ENCODE data around the gene TARBP1.

Gene TARBP1

DNA sequence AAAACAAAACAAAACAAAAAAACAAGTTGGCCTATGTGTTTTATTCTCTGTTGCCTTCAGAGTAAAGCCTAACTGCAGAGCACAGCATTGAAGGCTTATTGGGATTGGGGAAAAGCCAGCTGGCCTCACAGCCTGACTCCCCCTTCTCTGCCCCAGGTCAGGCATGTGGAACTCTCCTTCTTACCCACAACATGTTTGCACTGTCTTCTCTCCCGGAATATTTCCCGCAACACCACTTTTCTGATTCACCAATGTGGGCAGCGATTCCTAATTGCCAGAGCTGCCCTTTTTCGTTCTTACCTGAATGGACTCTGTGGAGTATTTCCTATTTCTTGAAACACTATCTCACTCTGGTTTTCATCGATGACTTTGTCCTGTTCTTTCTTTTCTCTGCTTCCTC, 2.8 kb upstream of the TARBP1 start:
- DNase-seq (no peak), ATAC-seq (no peak)
- H3K4me3 Mint-ChIP-seq = no peak overlapping the region
- peaks cover 19% of the 10 kb centered on the region for H3K27me3 Mint-ChIP-seq
- H3K4me1 Mint-ChIP-seq = peaks cover 34% of the 10 kb centered on the region
- H3K9me3 Mint-ChIP-seq = no peaks in the 10 kb centered on the region
- no peaks in the 10 kb centered on the region for H3K36me3 Mint-ChIP-seq (ENCODE audit: low read depth)
- no peak overlapping the region for H3K27ac Mint-ChIP-seq

DNA sequence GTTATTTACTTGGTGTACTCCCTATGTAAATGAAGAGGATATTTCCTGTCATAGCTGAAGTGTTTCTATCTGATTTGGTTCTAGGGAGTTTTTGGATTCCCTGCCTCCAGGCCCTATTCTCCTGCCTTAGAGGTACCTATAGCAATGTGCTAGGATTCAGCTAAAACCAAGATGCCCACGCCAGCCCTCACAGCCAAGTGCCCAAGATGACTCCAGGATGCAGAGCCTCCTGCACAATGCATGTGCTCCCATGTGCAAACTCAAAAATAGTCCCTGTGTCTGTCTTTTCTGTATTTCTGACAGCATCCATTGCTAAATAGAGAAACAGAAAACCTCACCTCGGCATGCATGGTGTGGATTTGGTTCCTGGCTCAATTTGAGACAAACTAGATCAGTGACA, 887 bp upstream of the TARBP1 start:
- Mint-ChIP-seq H3K27ac (peak overlapping the region; percentile 78), H3K9me3 (no peaks in the 10 kb centered on the region), H3K4me1 (peaks cover 50% of the 10 kb centered on the region), H3K4me3 (peak overlapping the region; percentile 68), H3K36me3 (ENCODE audit: low read depth) (peaks cover 7% of the 10 kb centered on the region), H3K27me3 (peaks cover 17% of the 10 kb centered on the region)
- DNase-seq (no peak), ATAC-seq (no peak)

DNA sequence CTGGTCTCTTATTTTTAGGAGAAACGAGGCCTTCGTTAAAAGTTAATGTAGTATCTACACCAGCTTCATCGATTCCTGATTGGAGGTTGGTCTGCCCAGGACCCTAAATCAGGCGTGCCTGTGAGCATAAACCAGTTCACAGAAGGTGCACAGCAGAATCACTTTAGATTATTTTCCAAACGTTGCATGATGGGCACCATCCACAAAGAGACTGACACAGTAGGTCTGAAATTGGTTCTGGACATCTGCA, 256 bp upstream of the TARBP1 start:
- Mint-ChIP-seq H3K4me1 (peaks cover 56% of the 10 kb centered on the region), H3K4me3 (peak overlapping the region; percentile 68), H3K27ac (peak overlapping the region; percentile 78), H3K27me3 (peaks cover 17% of the 10 kb centered on the region), H3K36me3 (ENCODE audit: low read depth) (peaks cover 11% of the 10 kb centered on the region), H3K9me3 (no peaks in the 10 kb centered on the region)
- ATAC-seq = no peak
- DNase-seq = no peak

DNA sequence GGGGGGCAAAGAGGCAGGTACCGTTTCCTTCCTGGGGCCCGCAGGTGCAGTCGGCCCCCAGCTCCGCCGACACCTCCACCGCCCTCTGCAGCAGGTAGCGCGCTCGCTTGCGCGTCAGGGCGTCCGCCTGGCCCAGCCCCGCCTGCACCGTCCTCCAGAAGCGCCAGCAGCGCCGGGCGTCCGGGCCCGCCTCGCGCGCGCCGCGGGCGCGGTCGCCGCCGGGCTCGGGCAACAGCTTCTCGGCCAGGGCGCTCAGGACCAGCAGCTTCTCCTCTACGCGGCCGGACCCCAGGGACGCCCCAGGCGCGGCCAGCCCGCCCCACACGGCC, 863 bp downstream of the TARBP1 start:
- ATAC-seq = peak; percentile 76
- DNase-seq = peak; percentile 68
- Mint-ChIP-seq H3K27me3 (peaks cover 14% of the 10 kb centered on the region), H3K4me3 (peak overlapping the region; percentile 86), H3K4me1 (peaks cover 66% of the 10 kb centered on the region), H3K36me3 (ENCODE audit: low read depth) (peaks cover 11% of the 10 kb centered on the region), H3K9me3 (no peaks in the 10 kb centered on the region), H3K27ac (peak overlapping the region; percentile 77)

DNA sequence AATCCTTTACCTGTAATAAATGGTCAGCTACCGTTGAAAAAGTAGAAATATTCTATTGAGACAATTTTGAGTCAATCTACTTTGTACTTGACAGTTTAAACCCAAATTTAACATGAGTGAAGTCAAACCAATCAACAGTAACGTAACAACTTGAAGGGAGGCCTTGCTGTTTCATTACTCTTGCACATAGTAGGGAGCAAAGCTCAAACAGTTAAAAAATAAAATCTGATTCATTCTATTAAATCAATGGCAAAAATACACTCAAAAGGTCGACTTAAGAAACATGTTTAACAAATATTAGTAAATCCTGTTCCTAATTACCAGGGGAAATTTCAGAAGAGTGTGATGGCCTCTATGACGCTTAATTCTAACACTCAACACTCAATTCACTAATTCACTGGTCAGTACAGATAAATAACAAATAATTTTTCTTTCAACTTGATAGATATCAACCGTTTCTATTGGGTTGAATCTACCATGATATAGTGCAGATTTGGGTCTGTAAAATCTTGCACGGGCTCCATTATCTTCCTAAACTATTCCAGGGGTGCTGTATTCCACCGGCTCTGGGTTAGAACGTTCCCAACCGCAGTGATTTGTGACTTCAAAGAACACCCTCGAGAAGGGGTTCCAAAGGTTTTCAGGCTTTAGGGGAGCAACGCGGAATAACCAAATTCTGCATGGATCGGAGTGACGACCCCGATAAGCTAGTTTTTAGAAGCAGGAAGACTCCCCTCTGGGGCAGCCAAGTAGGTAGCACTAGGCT, 1.4 kb downstream of the TARBP1 start:
- Mint-ChIP-seq H3K36me3 (ENCODE audit: low read depth) (peaks cover 11% of the 10 kb centered on the region), H3K27ac (peak overlapping the region; percentile 77), H3K9me3 (no peaks in the 10 kb centered on the region), H3K4me3 (peak overlapping the region; percentile 86), H3K27me3 (peaks cover 8% of the 10 kb centered on the region), H3K4me1 (peaks cover 71% of the 10 kb centered on the region)
- ATAC-seq (no peak), DNase-seq (no peak)

DNA sequence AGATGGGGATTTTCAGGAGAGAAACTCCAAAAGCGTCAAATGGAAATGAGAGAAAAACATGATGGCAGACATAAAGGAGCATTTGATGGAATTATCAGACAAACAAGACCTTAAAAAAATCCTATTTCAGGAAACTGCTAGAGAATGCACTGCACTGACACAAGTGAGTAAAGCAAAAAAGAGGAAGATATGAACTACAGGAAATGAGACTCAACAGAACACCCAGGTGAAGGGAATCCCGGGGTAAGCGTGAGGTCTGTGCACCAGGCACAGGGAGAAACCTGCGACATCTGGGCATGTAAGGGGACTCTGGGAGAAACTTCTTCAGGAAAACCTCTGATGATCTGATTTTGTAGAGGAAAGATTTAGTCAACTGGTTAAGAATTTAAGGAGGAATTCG, 2.8 kb downstream of the TARBP1 start:
- peaks cover 69% of the 10 kb centered on the region for H3K4me1 Mint-ChIP-seq
- DNase-seq (no peak), ATAC-seq (no peak)
- H3K9me3 Mint-ChIP-seq = no peaks in the 10 kb centered on the region
- H3K36me3 Mint-ChIP-seq (ENCODE audit: low read depth) = peaks cover 17% of the 10 kb centered on the region
- H3K4me3 Mint-ChIP-seq = peak overlapping the region; percentile 86
- no peaks in the 10 kb centered on the region for H3K27me3 Mint-ChIP-seq
- peak overlapping the region; percentile 4 for H3K27ac Mint-ChIP-seq

DNA sequence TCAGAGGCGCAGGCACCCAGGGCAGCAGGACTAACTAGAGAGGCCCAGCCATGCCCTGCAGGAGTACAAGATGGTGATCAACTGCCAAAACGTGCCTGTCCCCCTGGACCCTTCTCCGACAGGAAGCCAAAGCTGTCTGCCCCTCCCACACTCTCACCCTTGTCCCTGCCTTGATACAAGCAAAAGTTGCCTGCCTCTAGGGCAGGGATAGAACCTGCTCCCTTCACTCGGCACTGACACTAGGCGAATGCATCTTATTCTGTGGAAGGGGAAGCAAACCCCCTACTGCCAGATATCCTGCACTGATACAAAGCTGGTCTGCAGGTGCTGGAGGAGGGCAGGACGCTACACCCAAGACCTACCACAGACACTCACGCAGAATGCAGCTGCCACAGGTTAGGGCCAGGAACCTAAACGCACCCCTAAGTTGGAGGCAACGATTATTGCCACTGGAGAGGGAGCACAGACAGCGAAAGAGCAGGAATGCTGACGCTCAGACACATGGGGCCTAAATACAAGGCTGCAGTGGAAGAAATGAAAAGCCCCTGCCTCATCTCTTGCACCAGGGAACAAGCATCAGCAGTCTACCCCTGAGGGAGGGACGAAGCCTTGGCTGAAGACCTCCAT, 3.7 kb downstream of the TARBP1 start:
- H3K36me3 Mint-ChIP-seq (ENCODE audit: low read depth) = peaks cover 20% of the 10 kb centered on the region
- H3K27ac Mint-ChIP-seq = no peak overlapping the region
- no peaks in the 10 kb centered on the region for H3K27me3 Mint-ChIP-seq
- DNase-seq = no peak
- peaks cover 61% of the 10 kb centered on the region for H3K4me1 Mint-ChIP-seq
- H3K4me3 Mint-ChIP-seq = peak overlapping the region; percentile 21
- H3K9me3 Mint-ChIP-seq = no peaks in the 10 kb centered on the region
- no peak for ATAC-seq

DNA sequence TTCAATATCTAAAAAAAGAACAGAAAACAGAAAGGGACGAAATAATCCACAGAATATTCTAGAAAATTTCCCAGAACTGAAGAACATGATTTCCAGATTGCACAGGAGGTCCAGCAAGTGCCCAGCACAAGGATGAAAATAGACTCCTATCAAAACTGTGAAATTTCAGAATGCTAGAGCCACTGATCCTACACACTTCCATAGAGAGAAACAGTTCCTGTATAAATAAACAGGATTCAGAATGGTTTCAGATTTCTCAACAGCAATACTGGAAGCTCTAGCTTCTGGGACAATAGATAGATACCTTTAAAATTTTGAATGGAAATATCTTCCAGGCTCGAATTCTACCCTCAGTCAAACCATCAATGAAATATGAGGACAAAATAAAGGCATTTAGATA, 4.6 kb downstream of the TARBP1 start:
- DNase-seq (no peak), ATAC-seq (no peak)
- H3K4me3 Mint-ChIP-seq = no peak overlapping the region
- H3K9me3 Mint-ChIP-seq = no peaks in the 10 kb centered on the region
- H3K4me1 Mint-ChIP-seq = peaks cover 56% of the 10 kb centered on the region
- peaks cover 24% of the 10 kb centered on the region for H3K36me3 Mint-ChIP-seq (ENCODE audit: low read depth)
- no peaks in the 10 kb centered on the region for H3K27me3 Mint-ChIP-seq
- peak overlapping the region; percentile 33 for H3K27ac Mint-ChIP-seq

DNA sequence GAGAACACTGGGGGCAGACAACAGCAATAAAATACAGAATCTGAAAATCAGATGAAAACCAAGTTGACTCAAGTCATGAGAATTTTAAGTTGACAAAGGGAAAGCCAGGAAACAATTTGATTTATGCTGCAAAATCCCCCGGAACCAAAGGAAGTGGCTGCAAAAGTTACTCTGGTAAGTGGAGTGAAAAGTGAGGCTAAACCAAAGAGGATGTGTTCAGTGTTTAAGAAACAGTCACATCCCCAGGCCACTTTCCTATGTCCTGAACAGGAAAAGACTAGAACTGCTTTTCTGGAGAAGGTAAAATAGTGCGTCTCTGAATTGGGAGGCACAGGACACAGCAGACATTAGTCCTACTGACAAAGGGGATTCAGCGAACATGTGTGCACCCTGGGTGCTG, 5.9 kb downstream of the TARBP1 start:
- Mint-ChIP-seq H3K4me1 (peaks cover 52% of the 10 kb centered on the region), H3K36me3 (ENCODE audit: low read depth) (peaks cover 28% of the 10 kb centered on the region), H3K4me3 (no peak overlapping the region), H3K9me3 (no peaks in the 10 kb centered on the region), H3K27ac (no peak overlapping the region), H3K27me3 (no peaks in the 10 kb centered on the region)
- ATAC-seq (no peak), DNase-seq (no peak)

DNA sequence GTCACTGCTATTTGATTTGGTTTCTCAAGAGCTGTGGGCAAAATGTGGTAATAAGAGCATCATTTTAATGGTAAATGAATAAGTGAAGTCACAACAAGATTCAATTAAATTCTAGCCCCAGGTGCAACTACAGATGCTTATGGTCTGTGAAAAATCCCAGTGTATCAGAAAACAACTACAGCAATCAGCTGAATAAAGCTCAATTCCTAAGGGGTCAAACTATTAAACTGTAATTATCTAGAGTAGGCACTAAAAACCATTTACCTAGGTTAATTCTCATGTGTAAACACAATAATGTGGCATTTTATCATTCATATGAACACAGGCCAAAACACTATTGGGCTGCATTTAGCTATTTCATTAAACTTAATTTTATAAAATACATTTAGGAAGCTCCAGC, 9.6 kb downstream of the TARBP1 start:
- ATAC-seq (no peak), DNase-seq (no peak)
- Mint-ChIP-seq H3K27me3 (no peaks in the 10 kb centered on the region), H3K4me1 (peaks cover 19% of the 10 kb centered on the region), H3K36me3 (ENCODE audit: low read depth) (peaks cover 42% of the 10 kb centered on the region), H3K9me3 (no peaks in the 10 kb centered on the region), H3K27ac (no peak overlapping the region), H3K4me3 (no peak overlapping the region)

DNA sequence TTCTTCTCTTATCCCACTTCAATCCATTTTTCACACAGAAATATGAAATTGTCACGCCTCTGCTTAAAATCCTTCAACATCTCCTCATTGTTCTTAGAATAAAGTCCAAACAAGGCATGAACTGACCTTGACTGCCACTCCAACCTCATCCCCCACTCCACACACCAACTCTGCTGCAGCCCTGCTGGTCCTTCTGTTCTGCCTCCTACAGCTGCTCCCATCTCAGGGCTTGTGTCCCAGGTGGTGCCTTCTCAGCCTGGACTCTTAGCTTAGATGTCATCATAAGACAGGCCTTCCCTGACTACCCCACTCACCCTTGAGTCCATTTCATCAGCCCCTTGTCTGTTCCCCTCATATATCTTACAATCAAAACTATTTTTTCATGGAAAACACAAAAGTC, 10.4 kb downstream of the TARBP1 start:
- no peaks in the 10 kb centered on the region for H3K27me3 Mint-ChIP-seq
- H3K27ac Mint-ChIP-seq = no peak overlapping the region
- peaks cover 44% of the 10 kb centered on the region for H3K36me3 Mint-ChIP-seq (ENCODE audit: low read depth)
- H3K4me1 Mint-ChIP-seq = peaks cover 12% of the 10 kb centered on the region
- H3K4me3 Mint-ChIP-seq = no peak overlapping the region
- no peak for ATAC-seq
- H3K9me3 Mint-ChIP-seq = no peaks in the 10 kb centered on the region
- DNase-seq = no peak

DNA sequence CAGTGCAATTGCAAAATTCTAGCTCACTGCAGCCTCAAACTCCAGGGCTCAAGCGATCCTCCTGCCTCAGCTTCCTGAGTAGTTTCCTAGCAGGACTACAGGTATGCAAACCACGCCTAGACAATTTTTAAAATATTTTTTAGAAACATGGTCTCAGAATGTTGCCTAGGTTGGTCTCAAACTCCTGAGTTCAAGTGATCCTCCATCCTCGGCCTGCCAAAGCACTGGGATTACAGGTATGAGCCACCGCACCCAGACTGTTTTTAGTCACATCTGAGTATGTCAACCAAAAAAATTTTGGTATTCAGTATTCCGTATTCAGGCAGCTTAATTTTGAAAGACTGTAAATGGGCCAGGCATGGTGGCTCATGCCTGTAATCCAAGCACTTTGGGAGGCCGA, 11.2 kb downstream of the TARBP1 start:
- Mint-ChIP-seq H3K4me1 (peaks cover 4% of the 10 kb centered on the region), H3K9me3 (no peaks in the 10 kb centered on the region), H3K36me3 (ENCODE audit: low read depth) (peaks cover 49% of the 10 kb centered on the region), H3K27ac (no peak overlapping the region), H3K4me3 (no peak overlapping the region), H3K27me3 (no peaks in the 10 kb centered on the region)
- no peak for ATAC-seq
- DNase-seq = no peak

DNA sequence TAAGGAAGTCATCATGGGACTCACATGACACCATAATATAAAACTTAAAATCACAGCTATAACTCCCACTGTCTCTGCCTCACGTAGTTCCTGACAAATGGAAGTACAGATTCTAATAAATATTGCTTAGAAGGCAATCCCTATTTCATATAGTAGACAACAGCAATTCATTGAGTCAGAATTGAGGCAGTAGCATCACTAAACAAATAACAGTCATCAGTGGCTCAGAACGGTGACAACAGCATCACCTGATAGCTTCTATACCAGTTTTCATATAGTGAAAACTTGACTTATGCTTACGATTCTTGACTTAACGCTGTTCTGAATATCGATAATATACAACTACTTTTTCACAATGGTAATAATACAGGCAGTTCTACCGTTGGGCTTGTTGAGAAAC, 12.0 kb downstream of the TARBP1 start:
- Mint-ChIP-seq H3K27me3 (no peaks in the 10 kb centered on the region), H3K4me3 (no peak overlapping the region), H3K27ac (no peak overlapping the region), H3K9me3 (no peaks in the 10 kb centered on the region), H3K36me3 (ENCODE audit: low read depth) (peaks cover 56% of the 10 kb centered on the region), H3K4me1 (peaks cover 2% of the 10 kb centered on the region)
- DNase-seq = no peak
- ATAC-seq = no peak

DNA sequence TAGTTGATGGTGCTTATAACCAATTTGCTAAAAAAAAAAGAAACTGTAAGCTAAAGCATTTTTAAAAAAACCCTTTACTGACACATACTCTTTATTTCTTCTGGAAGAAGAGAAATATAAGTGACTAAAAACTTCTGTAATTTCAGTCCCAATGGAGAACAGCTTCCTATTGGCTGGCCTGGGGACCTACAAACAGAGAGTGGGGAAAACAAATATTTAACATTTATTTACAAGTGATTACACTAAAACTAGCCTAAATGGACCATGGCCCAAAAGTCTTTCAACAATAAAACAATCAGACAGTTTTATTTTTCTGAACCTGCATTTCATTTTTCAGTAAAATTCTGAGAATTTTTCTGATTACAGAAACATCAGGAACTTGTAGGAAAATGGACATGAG, 15.2 kb downstream of the TARBP1 start:
- ATAC-seq = no peak
- H3K4me1 Mint-ChIP-seq = no peaks in the 10 kb centered on the region

DNA sequence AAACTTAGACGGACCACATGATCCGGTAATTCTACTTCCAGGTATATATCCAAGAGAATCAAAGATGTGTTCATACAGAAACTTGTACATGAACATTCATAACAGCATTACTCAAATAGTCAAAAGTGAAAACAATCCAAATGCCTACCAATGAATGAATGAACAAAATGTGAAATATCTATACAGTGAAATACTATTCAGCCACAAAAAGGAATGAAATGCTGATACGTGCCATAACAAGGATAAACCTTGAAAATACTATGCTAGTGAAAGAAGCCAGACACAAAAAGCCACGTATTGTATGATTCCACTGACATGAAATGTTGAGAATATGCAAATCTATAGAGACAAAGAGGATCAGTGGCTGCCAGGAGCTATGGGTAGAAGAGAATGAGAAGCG, 18.3 kb downstream of the TARBP1 start:
- Mint-ChIP-seq H3K4me3 (no peak overlapping the region), H3K9me3 (no peaks in the 10 kb centered on the region), H3K27ac (no peak overlapping the region), H3K36me3 (ENCODE audit: low read depth) (peaks cover 41% of the 10 kb centered on the region), H3K27me3 (no peaks in the 10 kb centered on the region), H3K4me1 (no peaks in the 10 kb centered on the region)
- no peak for DNase-seq
- ATAC-seq = no peak

More for the DNA sequence above, 15.2 kb downstream of the TARBP1 start:
- Mint-ChIP-seq H3K27ac (no peak overlapping the region), H3K9me3 (no peaks in the 10 kb centered on the region), H3K4me3 (no peak overlapping the region), H3K27me3 (no peaks in the 10 kb centered on the region), H3K36me3 (ENCODE audit: low read depth) (peaks cover 56% of the 10 kb centered on the region)
- DNase-seq = no peak

Measured in activated naive CD8-positive, alpha-beta T cell treated with anti-CD3 and anti-CD28 coated beads, Interleukin-2, amount 50 U/mL, for 24 hours (primary cell).